Right atrium auricular region (tissue), 2 donors: ENCODE results near the gene BID. TPM values are rescaled to one million over a fixed set of nuclear protein-coding genes. Genes with fewer than 3 reads are reported as not detected.

Experiments used
- DNase-seq: peaks from one replicate; pipeline ENCODE4 v3.0.0-alpha.2; 2019; ENCODE audit warnings: low spot score
- H3K27ac ChIP-seq, 2 donors: fragments of 200-600 bp; sonication (generic); 1 replicate in 1 of 2; 2 replicates in 1 of 2; pipeline ENCODE4 v1.5.1; 2016 to 2019
- H3K27me3 ChIP-seq, 2 donors: fragments of 200-600 bp; sonication (generic); one replicate each; pipeline versions ENCODE4 v1.5.1 to v1.6.0; 2017 to 2019
- H3K36me3 ChIP-seq: fragments of 200-600 bp; sonication (generic); one replicate; pipeline ENCODE4 v1.5.1; 2016
- H3K4me1 ChIP-seq, 2 donors: fragments of 200-600 bp; sonication (generic); one replicate each; pipeline versions ENCODE4 v1.5.1 to v1.6.0; 2017 to 2019
- H3K4me3 ChIP-seq, 2 donors: fragments of 200-600 bp; sonication (generic); 1 replicate in 1 of 2; 2 replicates in 1 of 2; pipeline ENCODE4 v1.5.1; 2017 to 2019; ENCODE audit warnings: mild to moderate bottlenecking in 1 of 2, moderate library complexity in 1 of 2
- H3K9me3 ChIP-seq, 2 donors: fragments of 200-600 bp; sonication (generic); one replicate each; pipeline ENCODE4 v1.5.1; 2019
- CTCF ChIP-seq, 2 donors: fragments of 200-600 bp; sonication (generic); IDR thresholded peaks; one replicate each; pipeline ENCODE4 v1.5.1; 2019; ENCODE audit warnings: antibody characterized with exemption in 2 of 2
- total RNA-seq, 2 donors: library from RNA; depleted of rRNA; stranded (reverse); fragments of >200 nt; gene quantifications; one replicate each; pipeline ENCODE4 v1.1.0, GENCODE V29; 2016

BID gene
- total RNA-seq, 2 donors from 2014 or later, result 10.5 to 14.1 TPM

- no peak for TF ChIP-seq CTCF (IDR thresholded peaks at IDR 0.05)
- no peaks in the 10 kb centered on the region for H3K4me1 ChIP-seq
- no peaks in the 10 kb centered on the region for H3K9me3 ChIP-seq
- H3K27me3 ChIP-seq, result no peaks in the 10 kb centered on the region
- no peak for DNase-seq
- no peaks in the 10 kb centered on the region for H3K36me3 ChIP-seq
- H3K27ac ChIP-seq, result no peak overlapping the region
- H3K4me3 ChIP-seq, result no peak overlapping the region
Measured at GRCh38 chr22:17753401-17753989, 20.8 kb downstream of the BID start.

GRCh38 chr22:17751596-17751995 lies 22.7 kb downstream of the BID start:
- H3K9me3 ChIP-seq, result no peaks in the 10 kb centered on the region
- no peak overlapping the region for H3K27ac ChIP-seq
- no peaks in the 10 kb centered on the region for H3K36me3 ChIP-seq
- H3K4me1 ChIP-seq, result no peaks in the 10 kb centered on the region
- TF ChIP-seq CTCF (IDR thresholded peaks at IDR 0.05), result no peak
- H3K4me3 ChIP-seq, result no peak overlapping the region
- H3K27me3 ChIP-seq, result no peaks in the 10 kb centered on the region
- no peak for DNase-seq

- no peak for TF ChIP-seq CTCF (IDR thresholded peaks at IDR 0.05)
- H3K4me1 ChIP-seq, result no peaks in the 10 kb centered on the region
- H3K4me3 ChIP-seq, result no peak overlapping the region
Measured at GRCh38 chr22:17749605-17750395, 24.5 kb downstream of the BID start.

GRCh38 chr22:17748555-17749353 lies 25.5 kb downstream of the BID start:
- Histone ChIP-seq H3K9me3 (no peaks in the 10 kb centered on the region), H3K27ac (no peak overlapping the region), H3K4me3 (no peak overlapping the region), H3K36me3 (no peaks in the 10 kb centered on the region), H3K4me1 (peaks cover 0 to 4% of the 10 kb centered on the region in 2 donors), H3K27me3 (no peaks in the 10 kb centered on the region)
- DNase-seq, result no peak
- TF ChIP-seq CTCF (IDR thresholded peaks at IDR 0.05), result peak in 1 of 2 donors; percentile 33

More at GRCh38 chr22:17749605-17750395, 24.5 kb downstream of the BID start:
- no peak overlapping the region for H3K27ac ChIP-seq
- DNase-seq, result no peak
- no peaks in the 10 kb centered on the region for H3K9me3 ChIP-seq
- no peaks in the 10 kb centered on the region for H3K36me3 ChIP-seq
- no peaks in the 10 kb centered on the region for H3K27me3 ChIP-seq

- no peaks in the 10 kb centered on the region for H3K9me3 ChIP-seq
- no peak for TF ChIP-seq CTCF (IDR thresholded peaks at IDR 0.05)
- peaks cover 0 to 5% of the 10 kb centered on the region in 2 donors for H3K4me1 ChIP-seq
- no peak for DNase-seq
- H3K27ac ChIP-seq, result no peak overlapping the region
- H3K36me3 ChIP-seq, result no peaks in the 10 kb centered on the region
- H3K4me3 ChIP-seq, result no peak overlapping the region
- no peaks in the 10 kb centered on the region for H3K27me3 ChIP-seq
Measured at GRCh38 chr22:17746916-17747315, 27.4 kb downstream of the BID start.
